ENCODE results near the gene EFNA3.

- TF ChIP-seq CTCF (IDR thresholded peaks at IDR 0.05; ENCODE audit: poor library complexity, severe bottlenecking), result no peak
- no peak for TF ChIP-seq POLR2AphosphoS5 (IDR thresholded peaks at IDR 0.05)
- TF ChIP-seq EP300 (conservative IDR thresholded peaks at IDR 0.05; ENCODE audit: poor library complexity, severe bottlenecking), result no peak
- TF ChIP-seq SMC3 (conservative IDR thresholded peaks at IDR 0.05; ENCODE audit: poor library complexity), result no peak
- no peak for TF ChIP-seq EZH2 (IDR thresholded peaks at IDR 0.05; ENCODE audit: borderline replicate concordance, insufficient read depth, low read length, poor library complexity, severe bottlenecking)
Measured at GRCh38 chr1:155043301-155043702, 35.3 kb upstream of the EFNA3 start.

All from neural cell (in vitro differentiated cells).